Measurements from ENCODE around the gene TBXAS1. TPM values are rescaled to one million over a fixed set of nuclear protein-coding genes. Genes with fewer than 3 reads are reported as not detected.

TBXAS1 gene
- total RNA-seq, 4 donors from 2014 or later, result 23.0 to 128 (median 47.3) TPM

DNA sequence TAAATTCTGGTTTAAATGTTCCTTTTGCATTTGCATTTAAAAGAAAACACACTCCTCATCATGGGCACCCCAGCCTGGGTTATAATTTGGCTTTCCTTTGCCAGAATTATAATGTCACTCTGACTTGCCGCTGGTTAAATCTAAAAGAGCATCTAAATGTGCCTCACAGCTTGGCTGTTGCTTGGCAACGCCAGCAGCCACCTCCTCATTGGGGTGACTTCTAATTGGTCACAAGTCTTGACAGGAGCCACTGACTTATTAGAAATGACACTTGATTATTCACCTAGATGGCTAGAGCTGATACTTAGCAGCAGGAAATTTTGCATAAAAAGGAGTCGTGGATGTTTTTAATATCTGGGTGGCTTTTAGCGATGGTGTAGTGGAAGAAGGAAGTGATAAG, 114.3 kb downstream of the TBXAS1 start:
- TF ChIP-seq, protein P1, sequence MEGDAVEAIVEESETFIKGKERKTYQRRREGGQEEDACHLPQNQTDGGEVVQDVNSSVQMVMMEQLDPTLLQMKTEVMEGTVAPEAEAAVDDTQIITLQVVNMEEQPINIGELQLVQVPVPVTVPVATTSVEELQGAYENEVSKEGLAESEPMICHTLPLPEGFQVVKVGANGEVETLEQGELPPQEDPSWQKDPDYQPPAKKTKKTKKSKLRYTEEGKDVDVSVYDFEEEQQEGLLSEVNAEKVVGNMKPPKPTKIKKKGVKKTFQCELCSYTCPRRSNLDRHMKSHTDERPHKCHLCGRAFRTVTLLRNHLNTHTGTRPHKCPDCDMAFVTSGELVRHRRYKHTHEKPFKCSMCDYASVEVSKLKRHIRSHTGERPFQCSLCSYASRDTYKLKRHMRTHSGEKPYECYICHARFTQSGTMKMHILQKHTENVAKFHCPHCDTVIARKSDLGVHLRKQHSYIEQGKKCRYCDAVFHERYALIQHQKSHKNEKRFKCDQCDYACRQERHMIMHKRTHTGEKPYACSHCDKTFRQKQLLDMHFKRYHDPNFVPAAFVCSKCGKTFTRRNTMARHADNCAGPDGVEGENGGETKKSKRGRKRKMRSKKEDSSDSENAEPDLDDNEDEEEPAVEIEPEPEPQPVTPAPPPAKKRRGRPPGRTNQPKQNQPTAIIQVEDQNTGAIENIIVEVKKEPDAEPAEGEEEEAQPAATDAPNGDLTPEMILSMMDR (IDR thresholded peaks at IDR 0.05; ENCODE audit: low read depth), result no peak

DNA sequence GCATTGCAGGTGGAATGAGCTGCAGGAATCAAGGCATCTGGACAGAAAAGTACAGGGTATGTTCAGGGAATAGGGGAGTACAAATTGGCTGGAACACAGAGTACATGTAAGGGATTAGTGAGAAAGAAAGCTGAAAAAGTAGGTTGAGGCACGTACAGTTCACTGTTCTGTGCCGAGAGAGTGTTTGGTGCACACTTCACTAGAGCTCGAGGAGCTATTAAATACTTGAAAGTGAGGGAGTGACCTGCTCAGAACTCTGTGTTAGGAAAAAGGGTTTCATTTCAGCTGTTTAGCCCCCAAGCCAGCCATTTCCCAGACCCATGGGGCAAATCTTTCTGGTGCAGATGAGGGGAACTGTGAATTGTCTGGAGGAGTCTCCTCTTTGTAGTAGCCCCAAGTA, 115.2 kb downstream of the TBXAS1 start:
- TF ChIP-seq, protein P1 (IDR thresholded peaks at IDR 0.05; ENCODE audit: low read depth), result no peak

DNA sequence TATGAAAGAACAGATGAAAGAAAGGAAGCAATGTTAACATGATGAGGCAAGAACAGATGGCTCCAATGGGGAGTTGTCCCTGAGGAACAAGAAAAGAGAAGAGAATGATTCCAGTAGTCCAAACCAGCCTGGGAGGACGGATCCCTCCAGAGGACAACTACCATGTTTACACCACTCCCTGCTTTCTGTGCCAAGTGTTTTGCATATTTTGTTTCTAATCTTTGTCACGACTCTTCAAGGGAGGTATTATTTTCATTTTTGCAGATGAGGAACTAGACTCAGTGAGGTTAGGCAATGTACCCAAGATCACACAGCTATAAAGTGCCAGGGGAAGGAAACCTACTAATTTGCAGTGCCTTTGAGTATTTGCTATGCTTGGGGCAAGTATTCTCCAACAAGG, 117.5 kb downstream of the TBXAS1 start:
- TF ChIP-seq, protein P1 (IDR thresholded peaks at IDR 0.05; ENCODE audit: low read depth), result no peak

DNA sequence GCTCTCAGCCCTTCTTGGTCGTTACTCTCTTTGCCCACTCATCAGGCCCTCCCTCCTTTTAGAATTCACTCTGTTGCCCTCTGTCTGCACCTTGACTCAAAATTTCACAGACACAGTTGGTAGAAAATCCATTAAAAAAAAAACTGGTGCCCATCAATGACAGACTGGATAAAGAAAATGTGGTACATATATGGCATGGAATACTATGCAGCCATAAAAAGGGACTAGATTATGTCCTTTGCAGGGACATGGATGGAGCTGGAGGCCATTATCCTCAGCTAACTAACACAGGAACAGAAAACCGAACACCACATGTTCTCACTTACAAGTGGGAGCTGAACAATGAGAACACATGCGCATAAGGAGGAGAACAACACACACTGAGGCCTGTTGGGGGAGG, 118.0 kb downstream of the TBXAS1 start:
- TF ChIP-seq, protein P1 (IDR thresholded peaks at IDR 0.05; ENCODE audit: low read depth), result no peak

DNA sequence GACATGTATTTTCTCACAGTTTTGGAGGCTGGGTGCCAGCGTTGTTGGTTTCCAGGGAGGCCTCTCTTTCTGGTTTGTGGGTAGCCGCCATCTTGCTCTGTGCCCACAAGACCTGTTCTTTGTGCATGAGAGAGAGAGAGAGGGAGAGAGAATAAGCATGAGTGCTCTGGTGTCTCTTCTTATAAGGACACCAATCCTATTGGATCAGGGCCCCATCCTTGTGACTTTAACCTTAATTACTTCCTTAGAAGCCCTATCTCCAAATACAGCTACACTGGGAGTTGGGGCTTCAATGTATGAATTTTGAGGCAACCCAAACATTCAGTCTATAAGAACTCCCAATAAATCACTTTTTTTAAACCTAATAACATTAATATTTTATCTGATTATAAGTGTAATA, 119.1 kb downstream of the TBXAS1 start:
- TF ChIP-seq, protein P1 (IDR thresholded peaks at IDR 0.05; ENCODE audit: low read depth), result no peak

DNA sequence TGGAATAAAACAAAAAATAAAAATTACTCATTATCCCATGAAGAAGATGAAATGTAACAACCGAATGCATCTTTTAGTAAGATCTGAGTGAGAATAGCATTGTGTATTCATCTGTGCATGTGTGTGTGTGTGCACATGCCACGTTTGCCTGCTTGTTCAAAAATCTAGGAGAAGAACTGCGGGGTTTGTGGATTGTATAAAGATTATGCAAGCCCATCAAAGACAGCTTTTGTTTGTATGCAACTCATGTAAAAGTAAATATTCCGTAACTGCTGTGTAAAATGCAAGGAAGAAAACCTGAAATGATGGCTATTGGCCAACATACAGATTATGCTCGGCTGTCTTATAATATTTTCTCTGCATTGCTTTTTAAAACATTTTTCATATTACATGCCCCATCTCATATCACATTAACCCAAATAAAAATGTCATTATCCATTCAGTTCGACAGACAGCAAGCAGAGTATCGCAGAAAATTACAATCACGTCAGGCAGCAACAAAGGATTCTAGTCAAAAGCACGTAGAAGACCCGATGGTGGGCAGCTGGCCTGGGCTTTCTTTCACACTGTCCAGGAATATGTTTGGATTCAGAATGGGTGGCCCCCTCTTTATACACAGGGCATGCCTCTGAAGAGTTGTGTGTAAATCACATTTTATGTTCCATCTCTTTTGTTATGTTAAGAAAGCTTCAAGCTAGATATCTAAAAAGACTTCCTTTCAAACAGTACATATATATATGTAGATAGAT, 119.7 kb downstream of the TBXAS1 start:
- TF ChIP-seq, protein P1 (IDR thresholded peaks at IDR 0.05; ENCODE audit: low read depth), result no peak

DNA sequence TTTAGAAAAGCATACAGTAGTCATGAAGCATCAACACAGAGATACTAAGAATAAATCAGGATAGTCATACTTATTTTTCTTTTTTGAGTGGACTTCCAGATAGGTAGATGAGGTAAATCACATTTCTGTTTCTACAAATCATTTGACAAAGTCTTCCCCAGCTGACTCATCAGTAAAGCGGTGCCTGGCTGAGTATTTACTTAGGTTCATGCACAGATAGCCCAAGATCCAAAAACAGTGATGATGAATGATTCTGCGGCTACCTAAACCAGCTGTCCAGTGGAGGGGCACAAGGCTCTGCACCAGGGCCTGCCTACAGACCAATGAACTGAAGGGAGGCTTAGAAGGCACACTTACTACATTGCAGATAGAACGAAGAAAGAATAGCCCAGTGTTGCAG, 120.6 kb downstream of the TBXAS1 start:
- TF ChIP-seq, protein P1 (IDR thresholded peaks at IDR 0.05; ENCODE audit: low read depth), result no peak
